ENCODE data around the gene PLEKHM3.
"Not testable (repeated sequence)": the region's sequence is repeated elsewhere in the genome, so short reads cannot be mapped to it uniquely, and the experiment has no call there.

The PLEKHM3 gene

GRCh38 chr2:207914716-207915115 lies 110.6 kb downstream of the PLEKHM3 start:
- no peak for DNase-seq

DNA sequence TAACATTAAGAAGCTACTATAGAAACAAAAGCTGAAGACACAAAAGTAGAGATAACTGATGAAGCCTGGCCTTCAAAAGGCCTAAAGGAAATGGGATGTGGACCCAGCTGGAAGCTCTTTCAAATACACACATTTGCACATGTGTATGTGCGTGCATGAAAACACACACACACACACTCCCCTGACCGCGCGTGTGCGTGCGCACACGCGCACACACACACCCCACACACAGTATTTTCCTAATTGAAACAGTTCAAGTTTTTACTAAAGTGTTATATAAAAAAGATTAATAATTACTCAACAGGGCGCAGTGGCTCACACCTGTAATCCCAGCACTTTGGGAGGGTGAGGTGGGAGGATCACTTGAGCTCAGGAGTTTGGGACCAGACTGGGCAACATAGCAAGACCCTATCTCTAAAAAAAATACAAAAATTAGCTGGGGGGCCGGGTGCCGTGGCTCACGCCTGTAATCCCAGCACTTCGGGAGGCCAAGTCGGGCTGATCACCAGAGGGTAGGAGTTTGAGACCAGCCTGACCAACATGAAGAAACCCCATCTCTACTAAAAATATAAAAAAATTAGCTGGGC lies 111.5 kb downstream of the PLEKHM3 start:
- DNase-seq = no peak

GRCh38 chr2:207911856-207912255 lies 113.5 kb downstream of the PLEKHM3 start:
- DNase-seq = no peak

- no peak for DNase-seq
Observed at GRCh38 chr2:207911215-207911614, 114.1 kb downstream of the PLEKHM3 start.

- DNase-seq = not testable (repeated sequence)
Observed at GRCh38 chr2:207906495-207906894, 118.8 kb downstream of the PLEKHM3 start.

DNA sequence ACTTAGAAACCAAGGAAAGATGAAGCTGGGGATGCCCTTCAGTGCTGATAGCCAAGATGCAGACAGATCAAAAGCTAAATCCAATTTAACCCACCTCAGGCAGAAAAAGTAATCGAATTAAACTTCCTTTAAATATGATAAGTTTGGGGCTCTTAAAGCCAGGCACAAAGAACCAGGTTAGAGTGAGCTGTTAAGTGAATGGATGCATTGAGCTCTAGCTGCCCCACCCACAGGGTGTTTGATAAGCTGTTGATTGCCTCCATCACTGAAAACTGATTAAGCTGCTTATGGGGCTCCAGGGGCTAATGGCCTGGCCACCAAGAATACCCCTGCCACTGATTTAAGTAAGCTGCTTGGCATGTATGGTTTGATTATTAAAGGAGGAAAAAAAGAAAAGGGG lies 119.8 kb downstream of the PLEKHM3 start:
- DNase-seq = no peak

GRCh38 chr2:207903236-207903635 lies 122.1 kb downstream of the PLEKHM3 start:
- no peak for DNase-seq

GRCh38 chr2:207902821-207903220 lies 122.5 kb downstream of the PLEKHM3 start:
- no peak for DNase-seq

DNA sequence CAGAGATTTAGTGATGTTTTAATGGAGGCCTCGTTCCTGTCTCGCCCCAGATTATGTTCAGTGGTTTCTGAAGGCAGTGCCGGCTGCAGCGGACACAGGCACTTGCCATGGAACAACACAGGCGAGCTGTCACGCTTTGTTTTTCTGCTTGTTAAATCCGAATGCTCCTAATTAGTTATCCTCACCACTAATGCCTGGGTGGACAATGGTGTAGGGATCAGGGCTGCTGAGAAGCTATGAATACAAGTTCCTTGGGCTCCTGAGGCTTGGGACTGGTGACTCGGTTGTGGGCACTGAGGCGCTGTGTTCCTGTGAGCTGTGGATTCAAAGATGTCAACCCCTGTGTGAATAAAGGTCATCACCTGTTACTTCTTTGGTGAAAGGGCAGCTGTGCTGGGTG lies 123.5 kb downstream of the PLEKHM3 start:
- no peak for DNase-seq

DNA sequence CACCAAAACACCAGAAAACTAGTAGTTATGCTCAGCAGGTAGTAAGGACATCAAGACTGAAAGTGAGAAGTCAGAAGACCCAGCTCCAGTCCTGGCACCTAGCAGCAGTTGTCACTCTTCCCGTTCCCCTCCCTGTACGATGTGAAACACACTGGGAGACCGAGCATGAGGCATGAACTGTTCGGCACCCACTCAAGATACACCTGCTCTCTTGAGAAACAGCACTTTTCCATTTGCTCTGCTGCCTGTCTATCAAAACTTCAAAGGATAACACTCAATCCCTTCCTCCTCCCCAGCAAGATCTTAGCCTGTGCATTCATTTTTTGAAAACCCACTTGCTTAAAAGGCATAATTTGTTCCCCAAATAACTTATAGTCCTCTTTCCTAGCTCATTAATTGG lies 123.9 kb downstream of the PLEKHM3 start:
- no peak for DNase-seq

GRCh38 chr2:207898354-207898695 lies 127.0 kb downstream of the PLEKHM3 start:
- no peak for DNase-seq

DNA sequence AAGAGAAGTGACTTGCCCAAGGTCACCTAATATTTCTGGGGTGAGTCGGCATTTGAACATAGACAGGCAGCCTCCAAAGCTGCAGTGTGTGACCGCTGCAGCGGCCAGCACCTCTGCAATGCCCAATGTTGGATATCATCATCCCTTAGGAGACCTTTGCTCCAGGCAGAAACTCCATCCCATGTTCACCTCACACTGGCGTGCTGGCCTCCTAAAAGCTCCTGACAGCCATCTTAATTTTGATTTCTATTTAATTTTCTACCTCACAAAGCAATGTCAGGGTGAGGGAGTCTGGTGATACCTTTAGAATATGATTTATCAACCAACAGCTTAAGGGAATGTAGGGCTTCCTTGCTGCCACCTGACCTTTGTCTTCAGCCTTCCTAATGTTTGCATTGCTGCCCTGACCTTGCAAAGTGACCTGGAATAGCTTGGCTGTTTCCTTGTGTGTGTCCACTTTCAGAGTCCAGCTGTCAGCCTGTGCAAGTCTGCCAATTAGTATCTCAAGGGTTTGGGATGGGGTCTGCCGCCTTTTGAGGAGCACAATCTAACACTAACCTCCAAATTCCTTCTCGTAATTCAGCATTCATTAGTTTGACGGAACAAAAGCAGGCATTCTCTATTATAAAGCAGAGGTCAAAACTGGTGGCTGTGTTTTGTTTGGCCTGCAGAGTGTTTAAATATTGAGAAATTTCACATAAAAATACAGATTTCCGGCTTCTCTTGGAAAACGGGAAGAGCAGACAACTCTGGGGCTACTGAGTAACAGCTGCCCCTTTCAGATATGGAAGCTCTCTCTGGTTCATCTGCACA lies 127.6 kb downstream of the PLEKHM3 start:
- no peak for DNase-seq

GRCh38 chr2:207896525-207897285 lies 128.6 kb downstream of the PLEKHM3 start:
- DNase-seq = no peak

DNA sequence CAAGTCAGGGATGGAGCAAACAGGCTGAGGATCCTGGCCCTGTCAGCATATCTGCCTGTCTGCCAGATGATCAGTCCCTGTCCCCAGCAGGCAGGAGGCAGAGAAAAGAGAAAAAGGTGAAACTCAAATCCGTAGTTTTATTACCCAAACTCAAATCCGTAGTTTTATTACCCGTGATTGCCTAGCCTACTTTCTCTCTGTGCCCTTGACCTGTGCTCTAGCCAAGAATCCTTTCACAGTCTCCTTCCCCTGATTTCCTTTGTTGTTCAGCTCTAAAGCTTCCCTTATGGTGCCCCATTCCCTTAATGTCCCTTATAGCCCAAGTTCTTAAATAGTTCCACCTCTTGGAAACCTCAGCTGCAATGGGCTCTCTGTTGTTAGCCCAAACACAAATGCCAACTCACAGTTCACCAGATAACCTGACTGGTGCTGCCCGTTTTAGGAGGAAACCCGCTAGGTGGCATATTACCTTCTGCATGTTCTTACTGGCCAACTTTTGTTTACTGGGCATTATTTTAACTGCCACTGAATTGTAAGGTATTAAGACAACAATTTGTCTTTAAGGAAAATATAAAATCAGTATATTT lies 130.0 kb downstream of the PLEKHM3 start:
- no peak for DNase-seq

DNA sequence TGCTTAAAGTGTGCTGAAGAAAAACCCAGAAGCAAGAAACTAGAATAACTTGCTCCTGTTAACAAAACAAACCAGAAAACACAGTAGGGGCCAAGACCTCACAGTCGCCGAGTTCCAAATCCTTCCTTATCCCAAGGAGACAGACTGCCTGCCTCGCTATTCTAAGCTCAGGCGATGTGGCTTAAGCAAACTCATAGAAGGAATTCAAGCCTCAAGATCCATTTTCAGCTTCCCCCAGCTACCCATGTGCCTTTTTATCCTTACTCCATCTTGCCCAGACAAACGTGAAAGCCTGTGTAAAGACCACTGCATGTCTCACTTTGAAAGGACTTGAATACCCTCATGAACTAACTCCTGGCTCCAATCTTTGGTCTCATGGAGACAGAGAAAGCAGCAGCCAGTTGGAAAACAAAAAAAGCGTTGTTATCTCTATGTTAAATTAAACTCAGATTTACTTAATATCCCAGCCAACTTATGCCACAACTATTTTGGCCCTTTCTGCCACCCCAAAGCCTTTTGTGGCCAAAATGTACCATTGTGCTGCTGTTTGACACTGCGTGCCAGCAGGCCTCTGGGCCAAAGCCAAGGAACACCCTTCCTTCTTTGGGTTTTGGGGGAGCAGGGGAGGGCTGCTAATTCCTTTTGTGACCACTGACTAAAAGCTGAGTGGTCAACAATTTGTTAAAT lies 132.5 kb downstream of the PLEKHM3 start:
- no peak for DNase-seq

DNA sequence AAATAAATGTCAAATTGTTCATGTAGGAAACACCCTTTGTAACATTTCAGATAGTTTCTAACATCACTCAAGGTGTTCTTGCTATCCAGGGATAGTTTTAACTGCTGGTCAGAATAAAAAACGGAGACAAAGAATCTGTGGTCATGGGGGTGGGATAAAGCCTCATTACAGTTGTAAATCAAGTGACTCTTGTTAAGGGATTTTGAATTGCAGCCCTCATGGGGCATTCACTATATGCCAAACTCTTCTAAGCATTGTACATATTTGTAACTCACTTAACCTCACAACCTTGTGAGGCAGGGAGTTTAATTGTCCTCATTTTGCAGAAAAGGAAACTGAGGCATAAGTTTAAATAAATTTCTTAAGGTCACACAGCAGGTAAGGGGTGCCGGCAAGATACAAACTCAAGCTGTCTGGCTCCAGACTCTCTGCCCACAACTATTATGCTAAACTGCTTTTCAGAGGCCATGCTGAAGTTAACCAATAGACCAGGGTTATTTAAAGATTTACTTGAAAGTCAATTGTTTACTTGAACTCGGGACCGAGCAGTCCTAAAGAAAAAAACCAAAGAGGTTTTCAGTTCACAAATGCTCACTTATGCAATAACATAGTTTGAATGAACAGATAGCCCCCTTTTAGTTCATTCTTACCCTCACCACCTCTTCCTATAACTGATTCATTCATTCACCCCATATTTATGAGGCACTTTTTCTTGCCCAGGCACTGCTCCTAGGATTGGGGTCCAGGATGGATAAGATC lies 134.1 kb downstream of the PLEKHM3 start:
- DNase-seq = no peak

- no peak for DNase-seq
Observed at GRCh38 chr2:207887500-207887899, 137.8 kb downstream of the PLEKHM3 start.

- no peak for DNase-seq
Observed at GRCh38 chr2:207885010-207885409, 140.3 kb downstream of the PLEKHM3 start.

GRCh38 chr2:207884127-207884526 lies 141.2 kb downstream of the PLEKHM3 start:
- DNase-seq = no peak

- DNase-seq = no peak
Observed at GRCh38 chr2:207883002-207883780, 142.1 kb downstream of the PLEKHM3 start.

DNA sequence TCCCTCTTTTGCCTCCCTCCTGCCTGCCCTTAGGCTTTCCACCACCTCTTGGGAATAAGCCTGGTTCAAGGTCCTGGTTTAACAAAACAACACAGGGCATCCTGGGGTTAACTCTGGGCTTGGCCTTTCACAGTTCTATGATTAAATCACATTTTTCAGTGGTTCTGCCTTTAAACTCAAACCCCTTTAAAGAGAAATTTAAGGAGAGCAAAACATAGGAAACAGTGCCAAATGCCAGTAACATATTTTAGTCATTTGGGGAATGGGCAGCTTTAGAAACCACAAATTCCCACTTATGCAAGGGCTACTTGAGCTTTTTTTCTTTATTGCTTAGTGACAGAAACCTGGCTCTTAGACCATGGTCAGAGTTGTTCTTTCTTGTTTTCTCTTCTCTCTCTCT lies 143.4 kb downstream of the PLEKHM3 start:
- DNase-seq = no peak
